B cell (primary cell): ENCODE measurements around the gene PALM3. TPM values are rescaled to one million over a fixed set of nuclear protein-coding genes. Genes with fewer than 3 reads are reported as not detected.

Experiments used
- ATAC-seq: fragments of 200-7000 bp; cut with Tn5 transposase; one replicate; pipeline ENCODE4 v1.10.0; 2021; ENCODE audit warnings: low read depth, mild to moderate bottlenecking, moderate number of reproducible peaks, moderate library complexity
- CTCF ChIA-PET: fragments of 350-600 bp; sonication (Branson Sonifier 250); formaldehyde crosslinking; loops from one replicate; lab custom pipeline; 2021; ENCODE audit warnings: antibody characterized with exemption, inconsistent platforms; lab: Charles Lee
- POLR2A ChIA-PET: fragments of 350-600 bp; sonication (Branson Sonifier 250); formaldehyde crosslinking; loops from one replicate; lab custom pipeline; 2021; ENCODE audit warnings: antibody characterized with exemption; lab: Charles Lee
- DNase-seq: peaks from one replicate; pipeline ENCODE4 v3.0.0; 2013
- H2AFZ ChIP-seq: 2 replicates; pipeline ENCODE4 v1.6.1; 2012; ENCODE audit warnings: mild to moderate bottlenecking, low read depth, low read length; ENCODE audit not compliant: insufficient read depth, poor library complexity, severe bottlenecking
- H3K27ac ChIP-seq, 2 donors: 1 replicate in 1 of 2; 2 replicates in 1 of 2; pipeline ENCODE4 v1.5.1; 2012 to 2013; ENCODE audit warnings: low read length in 2 of 2, mild to moderate bottlenecking in 2 of 2, moderate library complexity in 1 of 2
- H3K27me3 ChIP-seq, 4 experiments: fragments of 200-600 bp in 1 of 4; sonication (generic) in 1 of 4; replicated peaks in 1 of 4; 1 replicate in 2 of 4; 2 replicates in 2 of 4; pipeline versions ENCODE4 v1.6.1 to v1.7.0; 2013 to 2016; ENCODE audit warnings: low read length in 3 of 4, mild to moderate bottlenecking in 2 of 4, mixed read lengths in 1 of 4, moderate library complexity in 1 of 4; ENCODE audit not compliant: insufficient read depth in 4 of 4, control insufficient read depth in 3 of 4; ENCODE audit errors: control extremely low read depth in 1 of 4
- H3K36me3 ChIP-seq, 2 experiments: replicated peaks in 1 of 2; 1 replicate in 1 of 2; 2 replicates in 1 of 2; pipeline versions ENCODE4 v1.6.1 to v1.7.1; 2013; ENCODE audit warnings: low read length in 1 of 2; ENCODE audit not compliant: insufficient read depth in 2 of 2, control insufficient read depth in 1 of 2; ENCODE audit errors: control extremely low read depth in 1 of 2, extremely low read depth in 1 of 2
- H3K4me1 ChIP-seq, 2 donors: fragments of 200-600 bp in 1 of 2; sonication (generic) in 1 of 2; 1 replicate in 1 of 2; 2 replicates in 1 of 2; pipeline versions ENCODE4 v1.5.1 to v1.6.1; 2013 to 2017; ENCODE audit warnings: low read length in 2 of 2; ENCODE audit not compliant: control insufficient read depth in 2 of 2, insufficient read depth in 2 of 2
- H3K4me2 ChIP-seq: replicated peaks from 2 replicates; pipeline ENCODE3; 2012; ENCODE audit warnings: mild to moderate bottlenecking, low read depth, low read length; ENCODE audit not compliant: poor library complexity, severe bottlenecking
- H3K4me3 ChIP-seq, 5 experiments: fragments of 200-600 bp in 1 of 5; sonication (generic) in 1 of 5; 1 replicate in 3 of 5; 2 replicates in 2 of 5; pipeline versions ENCODE4 v1.5.1 to v1.7.0; 2011 to 2016; ENCODE audit warnings: low read length in 4 of 5, mild to moderate bottlenecking in 4 of 5, low read depth in 2 of 5, control low read depth in 1 of 5, moderate library complexity in 1 of 5; ENCODE audit not compliant: insufficient read depth in 1 of 5; ENCODE audit errors: control extremely low read depth in 1 of 5, extremely low read depth in 1 of 5
- H3K79me2 ChIP-seq: fragments of 200-600 bp; sonication (generic); one replicate; pipeline ENCODE4 v1.6.0; 2016; ENCODE audit warnings: low read length; ENCODE audit not compliant: control insufficient read depth, insufficient read depth
- H3K9ac ChIP-seq: fragments of 200-600 bp; sonication (generic); 2 replicates; pipeline ENCODE4 v1.6.1; 2017; ENCODE audit warnings: mild to moderate bottlenecking, low read length, moderate library complexity
- H3K9me3 ChIP-seq, 3 donors: one replicate each; pipeline versions ENCODE4 v1.6.1 to v1.7.1; 2013; ENCODE audit warnings: low read length in 2 of 3; ENCODE audit not compliant: control insufficient read depth in 2 of 3, insufficient read depth in 1 of 3; ENCODE audit errors: control extremely low read depth in 1 of 3
- H4K20me1 ChIP-seq: 2 replicates; pipeline ENCODE4 v1.6.0; 2012; ENCODE audit warnings: mild to moderate bottlenecking, low read length; ENCODE audit not compliant: insufficient read depth, control insufficient read depth, poor library complexity, severe bottlenecking
- H3K27ac Mint-ChIP-seq: one replicate; pipeline ENCODE4 v1.8.0; 2021; ENCODE audit warnings: mixed read lengths
- H3K27me3 Mint-ChIP-seq: one replicate; pipeline ENCODE4 v1.8.0; 2021; ENCODE audit warnings: mixed read lengths
- H3K4me1 Mint-ChIP-seq: one replicate; pipeline ENCODE4 v1.8.0; 2021; ENCODE audit warnings: mixed read lengths
- H3K4me3 Mint-ChIP-seq: one replicate; pipeline ENCODE4 v1.8.0; 2021; ENCODE audit warnings: mixed read lengths
- H3K9me3 Mint-ChIP-seq: one replicate; pipeline ENCODE4 v1.8.0; 2022; ENCODE audit warnings: mixed read lengths; ENCODE audit not compliant: insufficient read depth
- EZH2 ChIP-seq: IDR thresholded peaks from 2 replicates; pipeline ENCODE4 v1.6.1; 2012; ENCODE audit warnings: borderline replicate concordance, low read depth, mild to moderate bottlenecking, moderate library complexity, low read length; ENCODE audit not compliant: insufficient read depth, poor library complexity, severe bottlenecking
- WGBS: methylation state at CpG from one replicate; pipeline ENCODE4 v1.1.5; 2013; ENCODE audit warnings: missing lambda C conversion rate; ENCODE audit not compliant: insufficient coverage; 5-methylcytosine and 5-hydroxymethylcytosine counted together
- intact Hi-C: fragments of 100-400 bp; cut with micrococcal nuclease; formaldehyde crosslinking; loops from one replicate; pipeline ENCODE4 v1.10.0; 2022
- polyA plus RNA-seq: library from polyadenylated mRNA; depleted of rRNA; stranded (reverse); fragments of >200 nt; gene quantifications from 2 replicates; pipeline ENCODE4 v1.2.3, GENCODE V29; 2012
- total RNA-seq, 2 donors: library from RNA; stranded (reverse); fragments of 120-200 nt in 1 of 2; gene quantifications; 1 replicate in 1 of 2; 2 replicates in 1 of 2; pipeline versions ENCODE4 v1.2.3 to v1.2.4, GENCODE V29; 2013 to 2022
- TF ChIP-seq, protein P1 (sequence below): fragments of 200-600 bp; IDR thresholded peaks from one replicate; pipeline ENCODE4 v1.8.0; 2022; ENCODE audit warnings: antibody characterized with exemption, mild to moderate bottlenecking

The PALM3 gene
- total and polyA plus RNA-seq, 2 donors (not counting 1 experiment from before 2014, with no cell fraction given) = not detected

DNA sequence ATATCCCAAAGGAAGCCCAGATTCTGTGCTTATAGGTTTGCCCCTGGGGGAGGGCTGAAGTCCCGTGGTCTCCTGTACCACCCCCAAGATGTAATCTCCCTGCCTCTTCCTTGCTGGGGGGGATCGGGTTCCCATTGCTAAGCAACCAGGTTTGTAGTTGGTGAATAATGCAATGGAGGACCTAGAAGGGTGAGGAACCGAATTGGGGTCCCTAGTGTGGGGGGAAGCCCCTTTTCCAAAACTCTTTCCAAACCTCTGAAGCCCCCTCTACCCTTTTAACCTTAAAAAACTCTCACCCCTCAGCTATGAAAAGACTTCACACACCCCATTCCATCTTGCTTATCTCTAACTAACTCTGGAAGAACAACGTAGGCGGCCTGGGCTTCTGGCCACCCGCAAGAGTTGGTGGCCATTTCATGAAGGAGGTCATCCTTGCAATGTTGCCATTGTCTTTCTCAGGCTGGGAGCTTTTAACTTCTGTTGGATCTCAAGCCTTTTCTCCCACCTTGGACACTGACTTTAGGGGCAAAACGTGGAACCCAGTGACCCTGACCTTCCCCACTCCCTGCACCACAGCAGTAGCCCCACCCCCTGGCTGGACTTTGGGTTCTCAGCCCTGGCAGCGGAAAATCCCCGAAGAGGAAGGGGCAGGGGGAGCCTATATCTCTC lies 661 bp downstream of the PALM3 start:
- no peak overlapping the region for H3K27ac Mint-ChIP-seq
- CTCF ChIA-PET = interaction anchor here (0.7 to 3.4 kb wide), 7 partner anchors 11 to 287 kb away, joined by 3 to 43 read pairs (median 4); partner anchors contain the start of gene MISP3
- H3K27me3 ChIP-seq = peaks cover 0 to 53% (median 28%) of the 10 kb centered on the region in 4 experiments
- TF ChIP-seq, protein P1, sequence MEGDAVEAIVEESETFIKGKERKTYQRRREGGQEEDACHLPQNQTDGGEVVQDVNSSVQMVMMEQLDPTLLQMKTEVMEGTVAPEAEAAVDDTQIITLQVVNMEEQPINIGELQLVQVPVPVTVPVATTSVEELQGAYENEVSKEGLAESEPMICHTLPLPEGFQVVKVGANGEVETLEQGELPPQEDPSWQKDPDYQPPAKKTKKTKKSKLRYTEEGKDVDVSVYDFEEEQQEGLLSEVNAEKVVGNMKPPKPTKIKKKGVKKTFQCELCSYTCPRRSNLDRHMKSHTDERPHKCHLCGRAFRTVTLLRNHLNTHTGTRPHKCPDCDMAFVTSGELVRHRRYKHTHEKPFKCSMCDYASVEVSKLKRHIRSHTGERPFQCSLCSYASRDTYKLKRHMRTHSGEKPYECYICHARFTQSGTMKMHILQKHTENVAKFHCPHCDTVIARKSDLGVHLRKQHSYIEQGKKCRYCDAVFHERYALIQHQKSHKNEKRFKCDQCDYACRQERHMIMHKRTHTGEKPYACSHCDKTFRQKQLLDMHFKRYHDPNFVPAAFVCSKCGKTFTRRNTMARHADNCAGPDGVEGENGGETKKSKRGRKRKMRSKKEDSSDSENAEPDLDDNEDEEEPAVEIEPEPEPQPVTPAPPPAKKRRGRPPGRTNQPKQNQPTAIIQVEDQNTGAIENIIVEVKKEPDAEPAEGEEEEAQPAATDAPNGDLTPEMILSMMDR = no peak
- no peak for TF ChIP-seq EZH2
- no peaks in the 10 kb centered on the region for H4K20me1 ChIP-seq
- no peak overlapping the region for H2AFZ ChIP-seq
- H3K27me3 Mint-ChIP-seq = peaks cover 39% of the 10 kb centered on the region
- no peak for ATAC-seq
- H3K4me1 Mint-ChIP-seq = peaks cover 18% of the 10 kb centered on the region
- intact Hi-C loops = no loop called here
- no peak overlapping the region for H3K4me3 ChIP-seq
- no peaks in the 10 kb centered on the region for H3K36me3 ChIP-seq
- DNase-seq = no peak
- no peak overlapping the region for H3K9ac ChIP-seq
- no CpG with 5 or more reads among the region's 9 CpGs for WGBS
- peaks cover 0 to 11% (median 0%) of the 10 kb centered on the region in 3 donors for H3K9me3 ChIP-seq
- POLR2A ChIA-PET = interaction anchor here (0.6 kb wide), 1 partner anchor 9 kb away, joined by 3 read pairs; no protein-coding TSS in a partner anchor
- H3K27ac ChIP-seq = no peak overlapping the region
- H3K9me3 Mint-ChIP-seq = no peaks in the 10 kb centered on the region
- H3K4me2 ChIP-seq = no peak overlapping the region
- no peaks in the 10 kb centered on the region for H3K79me2 ChIP-seq
- H3K4me3 Mint-ChIP-seq = no peak overlapping the region
- H3K4me1 ChIP-seq = peaks cover 18 to 22% of the 10 kb centered on the region in 2 donors

DNA sequence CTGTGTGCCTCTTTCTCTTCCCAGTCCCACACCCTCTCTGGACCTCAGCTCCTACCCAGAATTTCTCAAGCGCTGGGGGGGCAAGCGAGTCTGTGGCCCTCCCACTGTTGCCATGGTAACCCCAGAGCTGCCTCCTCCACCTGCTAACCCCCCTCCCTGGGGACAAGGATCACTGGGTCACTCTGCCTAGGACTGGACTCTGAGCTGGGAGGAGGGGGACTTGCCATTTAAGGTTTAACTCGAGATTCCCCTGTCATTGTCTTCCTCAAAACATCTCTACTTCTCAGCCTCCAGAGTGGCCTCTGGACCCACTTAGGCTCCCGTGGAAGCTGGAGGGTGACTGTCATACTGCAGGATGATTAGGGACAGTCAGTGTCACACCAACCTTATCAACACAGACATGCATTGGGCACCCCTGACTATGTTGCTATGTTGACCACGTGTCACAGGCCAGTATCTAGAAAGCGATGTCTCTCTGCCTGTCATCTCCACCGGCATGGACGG lies 2.2 kb downstream of the PALM3 start:
- ChIA-PET POLR2A (interaction anchor here (0.6 kb wide), 1 partner anchor 88 kb away, joined by 5 read pairs; no protein-coding TSS in a partner anchor), CTCF (interaction anchor here (0.8 to 3.4 kb wide), 21 partner anchors 9 to 289 kb away, joined by 3 to 43 read pairs (median 4); partner anchors contain the start of genes BRME1, CC2D1A, MISP3 and NANOS3)
- intact Hi-C loops = loop anchor here (2.0 kb wide), 1 partner anchor 13 kb away; the partner anchor contains the start of gene MISP3
- Mint-ChIP-seq H3K27ac (no peak overlapping the region), H3K9me3 (no peaks in the 10 kb centered on the region), H3K4me1 (peaks cover 18% of the 10 kb centered on the region), H3K4me3 (no peak overlapping the region), H3K27me3 (peaks cover 37% of the 10 kb centered on the region)
- no peak for DNase-seq
- H3K4me3 ChIP-seq = no peak overlapping the region
- no peak overlapping the region for H3K4me2 ChIP-seq
- H2AFZ ChIP-seq = no peak overlapping the region
- no peak for ATAC-seq
- no peak overlapping the region for H3K27ac ChIP-seq
- peaks cover 0 to 11% (median 0%) of the 10 kb centered on the region in 3 donors for H3K9me3 ChIP-seq
- H3K79me2 ChIP-seq = no peaks in the 10 kb centered on the region
- no peak overlapping the region for H3K9ac ChIP-seq
- no peaks in the 10 kb centered on the region for H3K36me3 ChIP-seq
- H3K27me3 ChIP-seq = peaks cover 0 to 54% (median 28%) of the 10 kb centered on the region in 4 experiments
- WGBS = 71% methylated on average over 5 of the region's 8 CpGs
- peaks cover 18 to 22% of the 10 kb centered on the region in 2 donors for H3K4me1 ChIP-seq
- no peaks in the 10 kb centered on the region for H4K20me1 ChIP-seq
- no peak for TF ChIP-seq EZH2
- TF ChIP-seq, protein P1 = no peak
